HG03060 (cell line): ENCODE data around the gene KLK12.
"Not testable (repeated sequence)": the region's sequence is repeated elsewhere in the genome, so short reads cannot be mapped to it uniquely, and the experiment has no call there.

Experiments
- ATAC-seq: cut with Tn5 transposase; IDR thresholded peaks from one replicate; pipeline ENCODE4 v1.9.1; 2021; ENCODE audit warnings: low read depth, moderate number of reproducible peaks; ENCODE audit not compliant: unreplicated experiment

Gene KLK12

DNA sequence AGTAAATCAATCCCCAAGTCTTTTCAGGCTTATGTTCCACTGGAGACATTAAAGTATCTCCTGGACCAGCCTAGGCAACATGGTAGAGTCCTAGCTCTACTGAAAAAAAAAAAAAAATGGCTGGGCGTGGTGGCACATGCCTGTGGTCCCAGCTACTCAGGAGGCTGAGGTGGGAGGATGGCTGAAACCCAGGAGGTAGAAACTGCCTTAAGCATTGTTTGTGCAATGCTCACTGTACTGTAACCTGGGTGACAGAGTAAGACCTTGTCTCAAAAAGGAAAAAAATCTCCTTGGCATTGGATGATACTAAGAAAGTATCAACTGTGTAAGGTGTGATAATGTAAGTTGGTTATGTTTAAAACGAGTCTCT is 42.2 kb downstream of the KLK12 start:
- no peak for ATAC-seq

DNA sequence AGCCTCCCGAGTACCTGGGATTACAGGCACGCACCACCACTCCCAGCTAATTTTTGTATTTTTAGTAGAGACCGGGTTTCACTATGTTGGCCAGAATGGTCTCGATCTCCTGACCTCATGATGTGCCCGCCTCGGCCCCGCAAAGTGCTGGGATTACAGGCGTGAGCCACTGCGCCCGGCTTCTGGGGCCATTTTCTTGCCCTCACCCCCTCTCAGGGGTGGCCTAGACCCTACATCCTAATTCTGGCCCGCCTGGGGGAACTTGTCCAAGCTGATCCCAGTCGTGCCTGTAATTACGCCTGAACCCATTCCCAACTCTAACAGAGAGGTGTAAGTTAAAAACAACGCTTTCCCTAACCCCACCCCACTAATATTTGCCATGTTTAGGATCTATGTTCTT is 50.4 kb downstream of the KLK12 start:
- ATAC-seq, result not testable (repeated sequence)

DNA sequence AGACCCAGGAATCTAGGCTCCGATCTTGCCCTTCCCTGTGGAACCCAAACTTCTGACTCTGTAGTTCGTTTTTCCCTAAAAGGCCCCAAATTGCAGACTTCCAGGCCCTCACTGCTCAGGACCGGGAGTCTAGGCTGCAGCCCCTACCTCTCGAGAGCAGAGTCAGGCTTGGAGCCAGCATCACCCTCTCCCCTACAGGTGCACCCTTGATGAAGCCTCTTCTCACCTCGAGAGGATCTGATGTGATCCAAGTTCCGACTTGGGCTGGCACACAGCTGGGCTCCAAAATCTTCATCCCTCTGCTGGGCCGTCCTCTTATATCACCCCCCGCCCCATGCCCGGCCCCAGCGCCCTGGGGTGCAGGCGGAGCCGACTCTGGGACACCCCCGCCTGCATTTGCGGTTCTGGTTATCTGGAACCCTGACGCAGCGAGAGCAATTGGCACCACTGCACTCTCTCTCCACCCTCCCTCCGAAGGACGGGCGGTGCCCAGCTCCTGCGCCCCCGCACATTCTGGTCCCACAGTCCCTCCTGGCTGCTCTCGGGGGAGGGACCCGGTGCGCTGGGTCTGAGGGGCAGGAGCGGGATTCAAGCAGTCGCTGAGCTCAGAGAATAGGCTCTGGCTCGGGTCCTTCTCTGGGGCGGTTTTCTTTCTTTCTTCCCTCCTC is 51.0 kb downstream of the KLK12 start, which contains the start of gene KLK7:
Gene KLK7, minus strand, starts transcription at position 293 of the 668 bp plus-strand sequence. CDS start 1,518 bp downstream, outside the sequence.
- ATAC-seq, result no peak

DNA sequence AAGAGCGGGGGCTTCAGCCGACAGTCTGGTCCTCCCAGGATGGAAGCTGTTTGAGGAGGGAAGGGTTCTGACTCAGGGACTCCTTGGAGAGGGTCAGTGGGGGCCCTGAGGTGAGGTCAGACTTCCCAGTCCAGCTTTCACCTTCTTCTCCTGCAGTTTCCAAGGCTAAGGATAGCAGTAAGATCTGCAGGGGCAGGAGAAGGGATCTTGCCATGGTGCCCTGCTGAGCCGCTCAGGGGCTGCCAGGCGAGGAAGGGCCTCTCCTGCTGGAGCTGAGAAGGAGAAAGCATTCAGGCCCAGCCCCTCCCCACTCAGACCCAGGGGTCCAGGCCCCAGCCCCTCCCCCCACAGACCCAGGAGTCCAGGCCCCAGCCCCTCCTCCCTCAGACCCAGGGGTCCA is 52.6 kb downstream of the KLK12 start:
- ATAC-seq, result no peak

DNA sequence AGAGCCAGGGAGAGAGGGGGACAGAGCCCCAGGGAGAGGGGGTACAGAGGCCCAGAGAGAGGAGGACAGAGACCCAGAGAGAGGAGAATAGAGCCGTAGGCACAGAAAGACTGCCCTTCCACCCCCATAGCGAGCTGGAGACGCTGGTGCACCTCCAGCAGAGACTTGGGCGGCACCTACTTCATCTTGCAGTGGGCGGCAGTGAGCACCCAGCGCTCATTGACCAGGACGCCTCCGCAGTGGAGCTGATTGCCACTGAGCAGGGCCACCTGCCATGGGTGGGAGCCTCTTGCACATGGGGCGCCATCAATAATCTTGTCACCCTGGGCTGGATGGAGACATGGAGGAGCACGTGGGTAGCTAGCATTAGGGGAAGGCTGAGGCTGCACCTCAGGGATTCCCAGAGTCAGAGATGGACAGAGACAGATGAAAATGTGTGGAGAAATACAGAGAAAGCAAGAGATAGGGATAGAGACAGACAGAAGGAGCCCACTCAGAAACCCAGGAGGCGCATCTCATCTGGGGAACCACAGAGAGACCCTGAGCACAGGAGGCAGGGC is 53.1 kb downstream of the KLK12 start:
- no peak for ATAC-seq

DNA sequence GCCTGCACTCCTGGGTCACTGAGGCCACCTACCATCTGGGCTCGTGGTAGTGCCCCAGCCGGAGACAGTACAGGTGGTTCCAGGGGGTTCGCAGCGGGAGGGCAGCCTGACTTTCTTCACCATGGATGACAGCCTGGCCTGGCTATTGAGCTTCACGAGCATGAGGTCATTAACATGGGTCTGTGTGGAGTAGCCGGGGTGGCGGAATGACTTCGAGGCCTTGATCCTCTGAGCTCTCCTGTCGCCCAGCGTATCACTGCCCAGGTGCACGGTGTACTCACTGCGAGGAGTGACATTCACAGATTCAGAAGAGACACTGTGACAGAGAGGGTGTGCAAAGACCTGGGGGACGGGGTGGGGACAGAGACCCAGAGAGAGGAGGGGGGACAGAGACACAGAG is 54.6 kb downstream of the KLK12 start:
- ATAC-seq, result no peak

DNA sequence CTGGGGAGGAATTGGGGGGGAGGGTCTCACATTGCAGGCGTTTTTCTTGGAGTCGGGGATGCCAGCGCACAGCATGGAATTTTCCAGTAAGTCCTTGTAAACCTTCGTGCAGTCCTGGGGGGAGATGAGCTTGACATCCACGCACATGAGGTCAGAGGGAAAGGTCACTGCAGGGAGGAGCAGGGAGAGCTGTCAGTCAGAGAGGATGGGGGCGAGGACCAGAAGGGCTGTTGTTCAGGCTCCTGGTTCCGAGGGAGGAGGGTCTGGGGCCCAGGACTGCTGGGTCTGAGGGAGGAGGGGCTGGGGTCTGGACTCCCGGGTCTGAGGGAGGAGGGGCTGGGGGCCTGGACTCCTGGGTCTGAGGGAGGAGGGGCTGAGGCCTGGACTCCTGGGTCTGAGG is 55.0 kb downstream of the KLK12 start:
- no peak for ATAC-seq
